HG03066 (cell line): Measurements from ENCODE around the gene ATP2B2.

Experiments
- ATAC-seq: cut with Tn5 transposase; IDR thresholded peaks from one replicate; pipeline ENCODE4 v1.9.1; 2021; ENCODE audit warnings: low read depth; ENCODE audit not compliant: unreplicated experiment

ATP2B2 gene

DNA sequence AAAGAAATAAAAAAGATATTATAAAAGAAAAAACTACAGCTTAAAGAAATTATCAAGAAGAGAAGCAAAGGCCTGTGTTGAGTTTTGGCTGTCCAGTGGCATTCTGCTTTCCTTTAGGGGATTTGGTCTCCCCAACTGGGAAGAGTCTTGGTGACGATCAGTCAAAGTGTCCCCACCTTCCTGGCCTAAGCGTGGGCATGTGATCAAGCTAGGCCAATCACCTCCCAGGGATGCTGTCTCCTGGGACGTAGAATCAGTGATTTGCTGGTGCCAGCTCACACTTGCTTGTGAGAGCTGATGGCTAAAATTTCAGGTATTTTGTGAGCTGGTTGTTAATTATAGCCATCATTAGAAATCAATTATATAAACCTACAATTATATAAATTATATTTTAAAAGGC is 69.5 kb downstream of the ATP2B2 start:
- ATAC-seq: no peak

DNA sequence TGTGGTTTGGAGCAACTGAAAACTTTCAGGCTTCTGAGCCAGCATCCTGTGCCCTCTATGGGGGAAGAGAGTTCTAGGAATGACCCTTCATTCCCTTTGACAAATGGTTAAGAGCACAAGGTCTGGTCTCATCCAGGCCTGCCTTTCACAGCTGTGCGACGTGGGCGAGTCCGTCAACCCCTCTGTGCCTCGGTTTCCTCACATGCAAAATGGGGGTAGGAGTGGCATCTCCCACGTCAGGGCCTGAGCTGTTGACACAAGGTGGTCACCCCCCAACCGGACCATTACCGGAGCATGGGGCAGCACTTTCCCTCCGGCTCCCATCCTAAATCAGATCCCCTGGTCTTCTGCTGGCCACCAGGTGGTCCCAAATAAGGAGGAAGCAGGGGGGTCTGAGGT is 70.4 kb downstream of the ATP2B2 start:
- ATAC-seq: no peak

DNA sequence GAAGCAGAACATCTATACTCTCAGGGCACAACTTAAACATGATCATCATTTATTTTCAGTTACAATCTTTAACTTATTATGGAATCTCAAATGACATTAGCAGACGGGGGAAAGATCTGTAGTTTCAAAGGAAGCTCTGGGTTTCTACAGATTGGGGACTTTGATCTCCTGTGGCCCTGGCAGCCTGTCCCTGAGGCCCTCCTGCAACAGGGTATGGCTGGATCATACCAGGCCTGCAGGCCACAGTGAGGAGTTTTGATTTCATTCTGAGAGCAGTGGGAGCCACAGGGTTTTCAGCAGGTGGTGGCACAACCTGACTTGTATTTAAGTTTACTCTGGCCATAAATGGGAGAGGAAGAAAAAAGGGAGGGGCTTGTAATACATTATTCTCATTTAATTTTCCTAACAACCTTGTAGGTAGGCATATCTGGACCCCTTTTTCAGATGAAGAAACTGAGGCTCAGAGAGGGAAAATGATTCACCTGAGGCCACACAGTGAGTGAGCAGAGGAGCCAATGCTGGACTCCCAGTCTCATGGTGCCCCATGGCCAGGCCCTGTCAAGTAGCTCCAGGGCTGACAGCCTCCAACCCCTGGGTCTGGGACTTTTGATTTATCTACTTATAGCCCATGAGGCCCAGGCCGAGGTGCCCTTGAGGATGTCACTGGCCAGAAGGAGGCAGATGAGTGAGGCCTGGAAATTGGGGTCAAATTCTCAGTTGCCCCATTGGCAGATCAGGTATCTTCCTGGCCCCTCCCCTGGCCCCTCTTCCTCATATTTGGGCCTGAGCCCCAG is 71.0 kb downstream of the ATP2B2 start:
- ATAC-seq: no peak

DNA sequence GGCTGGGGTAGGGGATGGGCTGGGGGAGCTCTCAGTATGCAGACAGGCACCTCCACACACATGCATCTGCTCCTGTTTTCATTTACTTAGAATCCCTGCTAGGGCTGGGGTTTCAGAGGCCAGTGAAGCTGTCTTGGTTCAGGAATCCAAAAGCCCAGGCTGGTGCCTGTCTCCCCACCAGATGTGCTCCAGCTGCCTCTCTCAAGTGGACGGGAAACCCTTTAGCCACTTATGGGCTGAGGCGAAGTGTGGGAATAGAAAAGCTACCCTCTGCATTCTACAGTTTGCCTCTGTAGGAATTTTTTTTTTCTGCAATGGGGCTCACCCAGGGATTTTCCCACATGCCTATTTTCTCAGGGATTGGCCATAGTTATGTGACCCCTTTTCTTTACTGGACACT is 72.5 kb downstream of the ATP2B2 start:
- no peak for ATAC-seq

DNA sequence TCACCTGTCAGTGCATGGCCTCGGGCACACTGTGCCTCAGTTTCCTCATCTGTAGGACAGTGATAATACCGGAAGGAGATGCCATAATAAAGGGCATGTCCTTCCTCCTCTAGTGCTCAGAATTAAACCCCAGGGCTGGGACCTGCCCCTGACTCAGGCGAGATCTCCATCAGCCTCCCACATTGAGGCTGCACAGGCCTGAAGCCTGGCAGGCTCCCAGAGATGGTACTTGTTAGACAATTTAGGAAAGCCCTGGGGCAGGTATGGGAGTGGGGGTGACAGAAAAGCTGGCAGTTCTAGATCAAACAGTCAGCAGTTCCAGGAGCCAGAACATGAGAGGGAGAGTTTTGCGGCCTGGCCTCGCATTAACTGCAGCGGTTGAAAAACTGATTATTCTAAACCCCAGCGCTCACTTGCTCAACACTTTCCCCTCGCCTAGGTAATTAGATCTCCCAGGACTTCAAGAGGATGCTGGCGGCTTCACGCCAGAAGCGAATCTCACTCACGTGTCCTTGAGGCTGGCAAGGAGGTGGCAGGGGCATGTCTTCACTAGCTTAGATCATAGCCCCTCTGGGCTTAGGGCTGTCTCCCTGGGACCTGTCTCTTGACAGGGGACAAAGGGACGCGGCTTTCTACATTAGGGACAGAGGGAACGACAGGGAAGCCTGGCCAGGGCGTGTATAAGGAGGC is 73.1 kb downstream of the ATP2B2 start:
- no peak for ATAC-seq

DNA sequence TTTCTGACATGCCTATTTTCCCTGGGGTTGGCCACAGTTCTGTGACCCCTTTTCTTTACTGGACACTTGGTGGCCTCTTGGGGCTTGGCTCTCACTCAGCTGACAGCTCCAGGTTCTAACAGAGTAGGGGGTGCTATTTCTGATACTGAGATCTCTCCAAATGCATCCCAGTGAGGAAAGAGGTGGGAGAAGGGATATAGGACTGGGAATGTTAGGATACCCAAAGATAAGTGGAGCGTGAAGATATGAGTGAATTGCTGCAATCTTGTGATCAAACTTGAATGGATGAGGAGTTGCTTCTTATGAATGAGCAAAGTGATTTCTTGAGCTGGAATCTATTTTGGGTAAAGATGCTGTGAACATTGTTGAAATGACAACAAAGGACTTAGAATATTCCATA is 74.6 kb downstream of the ATP2B2 start:
- no peak for ATAC-seq

DNA sequence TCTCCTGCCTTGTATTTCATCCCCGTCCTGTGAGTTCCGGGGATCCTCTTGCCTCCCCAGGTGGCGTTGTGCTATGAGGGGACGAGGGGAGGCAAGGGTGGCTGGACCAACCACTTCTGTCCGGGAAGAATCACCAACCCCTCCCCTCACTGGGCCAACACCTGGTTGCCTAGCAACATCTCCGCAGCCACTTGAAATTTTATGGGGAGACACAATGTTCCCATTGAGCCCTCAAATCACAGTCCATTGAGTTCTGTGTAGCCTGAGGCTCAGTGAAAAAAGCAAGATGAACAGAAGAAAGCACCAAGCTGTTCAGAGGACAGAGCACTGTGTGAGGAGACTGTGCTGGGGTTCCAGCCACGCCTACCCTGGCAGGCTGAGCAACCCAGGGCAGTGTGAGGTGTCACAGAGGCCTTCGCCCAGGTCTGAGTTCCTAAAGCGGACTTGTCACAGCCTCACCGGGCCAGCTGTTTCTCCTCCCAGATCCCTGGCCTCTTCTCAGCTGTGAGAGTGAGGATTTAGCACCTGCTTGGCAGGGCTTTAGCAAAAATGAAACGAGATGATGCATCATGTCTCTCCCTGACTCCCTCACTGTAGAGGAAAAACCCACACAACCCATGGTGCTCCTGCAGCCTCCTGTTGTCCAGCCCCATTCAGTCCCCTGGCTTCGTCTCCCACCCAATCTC is 76.8 kb downstream of the ATP2B2 start:
- no peak for ATAC-seq

DNA sequence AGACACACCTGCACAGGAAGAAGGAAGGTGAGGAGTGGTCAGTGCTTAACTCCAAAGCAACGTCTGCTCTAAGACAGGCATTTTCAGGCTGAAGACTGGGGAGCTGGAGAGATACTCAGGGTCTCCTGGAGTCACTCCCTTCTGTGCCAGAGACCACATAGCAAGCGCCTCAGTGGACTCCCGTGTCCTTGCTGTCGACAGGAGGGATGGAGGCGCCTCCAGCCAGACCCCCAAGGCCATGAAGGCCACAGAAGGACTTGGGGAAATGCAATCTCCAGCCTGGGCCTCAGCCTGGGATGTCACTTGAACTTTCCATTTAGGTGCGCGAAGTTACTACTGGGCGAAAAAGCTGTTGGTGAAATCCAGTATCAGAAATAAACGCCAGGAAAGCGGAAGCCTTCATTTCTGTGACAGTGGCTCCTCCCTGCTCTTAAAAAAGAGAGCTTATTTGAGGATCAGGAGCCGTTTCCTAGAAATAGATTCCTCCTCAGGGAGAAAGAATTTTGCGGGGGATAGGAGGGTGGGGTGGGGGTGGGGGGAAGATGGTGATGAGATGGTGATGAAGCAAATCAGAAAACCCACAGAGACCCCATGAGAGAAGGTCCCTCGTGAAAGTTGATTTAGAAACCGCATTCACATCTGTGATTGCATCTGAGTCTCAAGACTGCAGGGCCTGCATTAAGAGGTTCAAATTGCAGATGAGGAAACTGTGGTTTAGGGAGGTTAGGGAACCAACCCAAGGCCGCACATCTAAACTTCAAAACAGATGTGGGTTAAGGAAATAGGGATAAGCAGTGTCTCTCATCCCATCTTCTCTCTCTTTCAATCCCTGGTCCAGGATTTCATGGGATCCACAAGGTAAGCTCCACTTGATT is 78.8 kb downstream of the ATP2B2 start:
- no peak for ATAC-seq

DNA sequence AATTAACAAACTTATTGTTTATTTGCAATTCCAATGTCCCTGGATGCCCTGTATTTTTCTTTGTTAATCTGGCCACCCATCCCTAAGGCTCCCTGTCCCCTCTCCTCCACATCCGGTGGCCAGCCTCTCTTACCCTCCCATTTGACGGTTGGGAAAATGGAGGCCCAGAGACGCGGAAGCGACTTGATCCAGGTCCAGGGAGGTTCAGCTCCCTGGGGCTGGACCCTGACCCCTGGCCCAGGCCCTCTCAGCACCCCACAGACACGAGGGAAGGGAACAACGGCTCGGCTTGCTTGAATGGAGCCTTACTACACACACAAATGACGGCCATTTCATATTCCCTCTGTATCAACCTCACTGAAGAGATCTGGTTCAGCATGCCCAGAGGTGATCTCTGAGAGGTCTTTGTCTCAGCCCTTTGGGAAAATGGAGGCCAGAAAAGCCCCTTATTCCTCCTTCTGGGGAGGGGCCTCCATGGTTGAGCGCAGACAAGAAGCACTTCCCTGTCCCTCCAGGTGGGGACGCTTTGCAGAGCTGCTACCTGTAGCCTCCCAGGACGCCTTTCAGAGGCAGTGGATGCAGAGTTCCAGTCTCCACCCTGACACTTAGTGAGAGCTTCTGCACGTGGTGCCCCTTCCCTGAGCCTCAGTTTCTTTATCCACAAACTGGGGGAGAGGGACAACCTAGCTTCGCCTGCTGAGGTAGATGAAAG is 82.1 kb downstream of the ATP2B2 start:
- no peak for ATAC-seq

DNA sequence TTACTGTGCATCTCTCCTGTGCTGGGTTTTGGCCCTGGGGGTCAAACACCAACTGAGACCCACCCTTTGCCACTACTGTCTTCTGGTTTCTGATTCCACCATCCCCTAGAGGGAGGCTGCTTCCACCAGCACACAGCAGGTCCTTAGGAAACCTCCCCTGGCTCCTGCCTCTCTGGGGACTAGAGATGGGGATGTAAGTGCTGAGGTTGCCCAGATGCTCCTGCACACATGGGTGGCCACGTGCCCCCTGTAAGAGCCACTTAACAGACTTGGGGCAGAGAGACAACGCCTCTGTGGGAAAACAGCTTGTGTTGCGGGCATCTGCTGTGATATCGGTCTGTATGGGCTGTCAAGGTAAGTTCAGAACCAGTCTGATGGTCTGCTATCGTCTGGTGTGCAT is 83.4 kb downstream of the ATP2B2 start:
- no peak for ATAC-seq

DNA sequence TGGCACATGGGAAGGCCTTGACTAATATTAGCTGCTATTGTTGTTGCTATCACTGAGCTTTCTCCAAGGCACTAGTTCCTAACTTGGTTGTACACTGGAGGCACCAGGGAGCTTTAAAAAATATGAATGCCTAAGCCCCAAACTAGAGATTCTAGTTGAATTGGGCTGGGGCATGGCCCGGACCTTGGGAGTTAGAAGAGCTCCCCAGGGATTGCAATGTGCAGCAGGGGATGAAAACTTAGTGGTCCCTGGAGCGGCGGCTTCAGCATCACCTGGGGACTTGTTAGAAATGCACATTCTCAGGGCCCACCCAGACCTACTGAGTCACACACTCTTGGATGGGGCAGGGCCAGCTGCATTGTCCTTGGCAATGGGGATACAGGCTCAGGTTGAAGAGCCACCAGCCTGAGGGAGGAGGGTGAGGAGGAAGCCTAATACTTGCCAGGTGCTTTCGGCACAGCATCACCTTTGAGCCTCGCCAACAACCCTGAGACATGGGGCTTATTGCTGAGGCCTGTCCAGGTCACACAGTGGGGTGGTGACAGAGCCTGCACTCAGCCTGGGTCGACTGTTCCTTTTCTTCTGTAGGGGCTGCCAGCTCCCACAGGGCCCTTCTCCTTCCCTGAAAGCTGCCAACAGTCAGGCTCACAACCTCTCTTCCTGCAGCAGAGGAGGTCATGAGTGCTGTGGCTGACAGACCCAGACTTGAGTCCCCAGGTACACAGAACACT is 84.5 kb downstream of the ATP2B2 start:
- ATAC-seq: no peak

DNA sequence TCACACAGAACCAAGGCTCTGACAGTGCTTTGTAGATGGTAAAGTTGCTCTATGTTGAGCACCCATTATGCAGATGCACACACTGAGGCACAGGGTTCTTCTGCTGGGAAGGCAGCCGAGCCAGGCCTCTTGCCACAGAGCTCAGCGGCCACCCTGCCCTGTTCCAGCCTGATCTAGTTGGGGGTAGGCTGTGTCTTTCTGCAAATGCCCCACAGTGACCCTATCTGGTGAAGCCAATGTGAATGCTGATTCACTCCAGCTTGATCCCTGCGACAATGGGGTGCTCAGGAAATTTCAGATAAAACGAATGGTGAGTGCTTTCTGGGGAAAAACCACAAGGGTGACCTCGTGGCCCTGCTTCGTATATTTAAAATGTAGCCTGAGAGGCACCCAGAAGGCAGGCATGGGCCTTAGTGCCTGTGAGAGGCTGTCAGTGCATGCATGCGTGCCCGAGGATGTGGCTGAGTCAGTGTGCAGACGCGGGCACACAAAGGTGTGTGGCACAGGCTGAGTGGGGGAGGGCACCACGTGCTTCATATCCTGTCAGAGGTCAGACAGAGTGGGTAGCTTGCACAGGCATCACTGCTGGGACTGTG is 85.7 kb downstream of the ATP2B2 start:
- ATAC-seq: no peak

DNA sequence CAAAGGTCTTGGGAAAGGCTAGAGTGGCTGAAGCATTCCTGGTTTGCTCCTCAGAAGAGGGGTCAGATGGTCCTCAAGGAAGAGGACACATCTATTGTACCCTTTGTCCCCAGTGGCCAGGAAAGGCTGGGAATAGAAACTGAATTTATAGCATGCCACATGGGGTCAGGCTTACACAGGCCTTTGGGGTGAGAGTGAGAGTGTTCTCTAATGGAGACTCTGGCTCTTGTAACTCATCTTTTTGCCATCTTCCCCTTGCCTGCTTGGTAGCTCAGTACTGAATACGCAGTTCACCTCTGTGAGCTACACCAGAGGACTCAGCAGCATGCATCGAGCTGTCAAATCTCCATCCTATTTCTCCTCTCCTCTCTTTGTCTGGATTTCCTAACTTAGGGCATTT is 87.5 kb downstream of the ATP2B2 start:
- ATAC-seq: no peak

DNA sequence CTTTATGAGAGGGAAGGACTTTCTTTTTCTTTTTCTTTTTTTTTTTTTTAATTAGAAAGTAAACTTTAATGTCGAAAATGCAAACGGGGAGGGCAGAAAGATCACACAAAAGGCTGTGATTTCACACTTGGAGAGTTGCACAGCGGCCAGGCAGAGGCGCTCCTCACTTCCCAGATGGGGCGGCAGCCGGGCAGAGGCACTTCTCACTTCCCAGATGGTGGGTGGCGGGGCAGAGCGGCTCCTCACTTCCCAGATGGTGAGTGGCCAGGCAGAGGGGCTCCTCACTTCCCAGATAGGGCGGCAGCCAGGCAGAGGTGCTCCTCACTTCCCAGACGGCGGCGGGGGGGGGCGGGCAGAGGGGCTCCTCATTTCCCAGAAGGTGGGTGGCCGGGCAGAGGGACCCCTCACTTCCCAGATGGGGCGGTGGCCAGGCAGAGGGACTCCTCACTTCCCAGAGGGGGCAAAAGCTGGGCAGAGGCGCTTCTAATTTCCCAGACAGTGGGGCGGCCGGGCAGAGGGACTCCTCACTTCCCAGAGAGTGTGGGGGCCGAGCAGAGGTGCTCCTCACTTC is 88.6 kb downstream of the ATP2B2 start:
- ATAC-seq: no peak

DNA sequence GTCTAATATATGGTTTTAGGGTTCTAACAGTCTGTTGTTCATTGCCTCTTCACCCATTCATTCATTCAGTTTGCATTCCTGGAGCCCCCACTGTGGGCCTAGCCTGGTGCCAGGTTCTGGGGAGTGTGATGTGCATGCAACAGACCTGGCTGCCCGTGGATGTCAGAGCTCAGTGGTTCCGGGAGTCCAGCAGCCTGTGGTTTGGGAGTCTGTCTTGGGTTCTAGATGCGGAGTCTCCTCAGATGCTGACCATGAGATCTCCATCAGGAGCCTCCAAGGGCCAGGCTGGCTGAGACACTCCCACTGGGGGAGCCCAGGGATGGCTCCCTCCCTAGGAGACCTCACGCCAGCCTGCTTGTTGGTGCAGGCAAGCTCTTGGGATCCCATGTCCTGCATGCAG is 92.3 kb downstream of the ATP2B2 start:
- no peak for ATAC-seq

DNA sequence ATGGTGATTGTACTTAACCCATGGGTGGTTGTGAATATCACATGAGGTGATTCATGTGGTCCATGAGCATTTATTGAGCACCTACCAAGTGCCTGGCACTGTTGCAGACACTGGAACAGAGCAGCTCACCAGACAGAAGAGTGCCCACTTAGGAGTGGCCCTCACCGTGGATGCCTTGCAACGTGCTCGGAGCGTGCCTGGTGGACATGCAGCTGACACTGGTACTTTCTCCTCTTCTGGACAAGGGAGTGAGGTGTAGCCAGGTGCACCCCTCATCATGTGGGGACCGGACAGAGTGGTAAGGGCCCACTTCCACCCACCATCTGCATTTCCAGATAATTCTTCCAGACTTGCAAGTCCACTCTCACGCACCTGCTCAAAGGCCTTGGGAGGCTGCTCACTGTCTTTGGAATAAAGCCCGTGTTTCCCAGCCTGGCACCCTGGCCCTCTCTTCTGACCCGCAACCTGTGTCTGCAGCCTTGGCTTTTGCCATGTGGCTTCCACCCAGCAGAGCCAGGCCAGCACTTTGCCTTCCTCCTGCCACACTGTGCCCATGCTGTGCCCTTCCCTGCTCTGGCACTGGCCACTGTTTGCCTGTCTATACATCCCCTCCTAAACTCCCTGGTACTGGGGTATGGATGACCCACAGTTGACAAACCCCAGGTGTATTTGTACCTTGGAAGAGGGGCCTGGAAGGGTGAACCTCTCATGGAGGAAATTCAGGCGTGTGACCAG is 93.6 kb downstream of the ATP2B2 start:
- no peak for ATAC-seq

DNA sequence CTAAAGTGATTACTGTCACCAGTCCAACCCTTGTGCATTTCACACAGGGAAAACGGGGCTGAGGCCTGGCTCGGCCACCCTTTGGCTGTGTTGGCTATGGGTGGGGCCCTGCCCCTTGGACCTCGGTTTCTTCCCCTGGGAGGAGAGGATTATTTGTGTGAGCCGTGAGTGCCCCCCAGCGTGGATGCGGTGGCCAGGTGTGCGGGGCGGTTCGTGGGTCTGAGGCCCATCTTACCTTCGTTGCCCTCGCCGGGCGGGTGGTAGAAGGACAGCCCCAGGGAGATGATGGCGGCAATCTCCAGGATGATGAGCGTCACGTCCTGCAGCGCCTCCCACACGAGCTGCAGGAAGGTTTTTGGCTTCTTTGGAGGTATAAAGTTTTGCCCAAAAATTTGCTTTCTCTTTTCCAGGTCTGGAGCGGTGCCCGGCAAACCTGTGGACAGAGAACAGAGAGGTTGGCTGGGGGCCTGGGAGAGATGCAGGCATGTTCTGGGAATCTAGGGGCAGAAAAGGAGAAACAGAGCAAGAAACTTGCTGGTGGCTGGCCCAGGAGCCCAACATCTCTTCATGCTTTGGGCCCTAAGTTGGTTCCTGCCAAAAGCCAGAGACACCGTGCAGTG is 94.9 kb downstream of the ATP2B2 start:
- ATAC-seq: no peak

DNA sequence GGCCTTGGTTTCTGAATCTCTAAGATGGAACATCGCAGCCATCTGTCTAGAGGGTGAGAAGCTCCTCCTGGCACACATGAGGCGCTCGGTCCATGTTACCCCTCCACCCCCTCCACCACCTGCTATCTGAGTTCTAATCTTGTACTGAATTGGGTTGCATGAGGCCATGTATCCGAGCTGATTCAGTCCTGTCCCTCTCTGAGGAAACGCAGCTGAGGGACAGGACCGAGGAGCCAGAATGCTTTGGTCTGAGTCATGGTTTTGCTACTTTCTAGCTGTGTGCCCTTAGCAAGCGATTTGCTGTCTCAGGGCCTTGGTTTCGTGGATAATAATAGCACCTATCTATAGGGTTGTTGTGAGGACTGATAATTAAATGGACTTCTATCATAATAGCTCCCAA is 96.7 kb downstream of the ATP2B2 start:
- no peak for ATAC-seq
